MCF 10A (cell line): ENCODE data around the gene ABCB11. TPM values are rescaled to one million over a fixed set of nuclear protein-coding genes. Genes with fewer than 3 reads are reported as not detected.

ENCODE experiments used
- BruUV-seq: library from RNA; stranded (reverse); fragments of 400-500 nt; replicated peaks from 2 replicates; lab custom pipeline; 2021; lab: Mats Ljungman, UMichigan
- CTCF ChIA-PET: fragments of 300-600 bp; sonication (Branson Sonifier 250); formaldehyde crosslinking; extraction: SDS; loops from one replicate; lab custom pipeline; 2021; ENCODE audit warnings: antibody characterized with exemption, inconsistent platforms; lab: Yijun Ruan, JAX
- POLR2A ChIA-PET: fragments of 300-600, 350-650 bp; sonication (Branson Sonifier 250); formaldehyde crosslinking; extraction: SDS; loops from one replicate; lab custom pipeline; 2020; ENCODE audit warnings: antibody characterized with exemption, inconsistent platforms; lab: Yijun Ruan, JAX
- DNase-seq: peaks from one replicate; pipeline ENCODE4 v3.0.0-alpha.2; 2018; ENCODE audit not compliant: unreplicated experiment
- H3K27ac Mint-ChIP-seq: one replicate; pipeline ENCODE4 v1.8.0; 2022; ENCODE audit warnings: mild to moderate bottlenecking, low read depth, mixed read lengths; ENCODE audit not compliant: unreplicated experiment
- H3K27me3 Mint-ChIP-seq: one replicate; pipeline ENCODE4 v1.8.0; 2022; ENCODE audit warnings: mixed read lengths; ENCODE audit not compliant: insufficient read depth, unreplicated experiment
- H3K36me3 Mint-ChIP-seq: one replicate; pipeline ENCODE4 v1.8.0; 2022; ENCODE audit warnings: mild to moderate bottlenecking, moderate library complexity, mixed read lengths; ENCODE audit not compliant: insufficient read depth, unreplicated experiment
- H3K4me1 Mint-ChIP-seq: one replicate; pipeline ENCODE4 v1.8.0; 2022; ENCODE audit warnings: mixed read lengths; ENCODE audit not compliant: insufficient read depth, unreplicated experiment
- H3K4me3 Mint-ChIP-seq: one replicate; pipeline ENCODE4 v1.8.0; 2022; ENCODE audit warnings: mild to moderate bottlenecking, moderate library complexity, mixed read lengths; ENCODE audit not compliant: unreplicated experiment
- H3K9me3 Mint-ChIP-seq: one replicate; pipeline ENCODE4 v1.8.0; 2022; ENCODE audit warnings: mixed read lengths; ENCODE audit not compliant: unreplicated experiment
- intact Hi-C: fragments of 100-400 bp; cut with micrococcal nuclease; formaldehyde crosslinking; loops from 2 replicates; pipeline ENCODE4 v1.14.1; 2022
- total RNA-seq: library from RNA; stranded (reverse); gene quantifications from 2 replicates; pipeline ENCODE4 v1.2.3, GENCODE V29; 2022
- TF ChIP-seq, protein P1 (sequence below): fragments of 200-600 bp; IDR thresholded peaks from one replicate; pipeline ENCODE4 v1.8.0; 2022; ENCODE audit warnings: antibody characterized with exemption, mild to moderate bottlenecking; ENCODE audit not compliant: unreplicated experiment

The ABCB11 gene
- total RNA-seq, 1 experiment from 2014 or later = not detected

DNA sequence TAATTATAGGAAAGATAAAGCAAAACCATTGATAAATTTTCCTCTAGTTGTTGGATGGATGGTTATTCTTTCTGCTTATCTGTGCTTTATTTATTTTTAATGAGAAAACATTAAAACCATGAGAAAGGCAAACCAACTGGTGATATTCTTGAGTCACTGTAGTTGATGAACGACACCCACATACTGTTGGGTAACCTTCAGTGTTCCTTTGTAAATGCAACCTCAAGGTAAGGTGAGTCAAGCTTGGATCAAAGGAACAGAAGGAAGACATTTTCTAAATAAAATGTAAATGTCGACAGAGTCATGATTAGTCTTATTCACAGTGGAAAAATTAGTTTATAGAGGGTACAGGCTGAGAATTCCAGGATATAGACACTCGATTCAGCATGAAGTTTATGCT, 12.7 kb downstream of the ABCB11 start:
- no TSS peak for BruUV-seq
- CTCF ChIA-PET = no interaction called here
- no peaks in the 10 kb centered on the region for H3K27me3 Mint-ChIP-seq
- TF ChIP-seq, protein P1, sequence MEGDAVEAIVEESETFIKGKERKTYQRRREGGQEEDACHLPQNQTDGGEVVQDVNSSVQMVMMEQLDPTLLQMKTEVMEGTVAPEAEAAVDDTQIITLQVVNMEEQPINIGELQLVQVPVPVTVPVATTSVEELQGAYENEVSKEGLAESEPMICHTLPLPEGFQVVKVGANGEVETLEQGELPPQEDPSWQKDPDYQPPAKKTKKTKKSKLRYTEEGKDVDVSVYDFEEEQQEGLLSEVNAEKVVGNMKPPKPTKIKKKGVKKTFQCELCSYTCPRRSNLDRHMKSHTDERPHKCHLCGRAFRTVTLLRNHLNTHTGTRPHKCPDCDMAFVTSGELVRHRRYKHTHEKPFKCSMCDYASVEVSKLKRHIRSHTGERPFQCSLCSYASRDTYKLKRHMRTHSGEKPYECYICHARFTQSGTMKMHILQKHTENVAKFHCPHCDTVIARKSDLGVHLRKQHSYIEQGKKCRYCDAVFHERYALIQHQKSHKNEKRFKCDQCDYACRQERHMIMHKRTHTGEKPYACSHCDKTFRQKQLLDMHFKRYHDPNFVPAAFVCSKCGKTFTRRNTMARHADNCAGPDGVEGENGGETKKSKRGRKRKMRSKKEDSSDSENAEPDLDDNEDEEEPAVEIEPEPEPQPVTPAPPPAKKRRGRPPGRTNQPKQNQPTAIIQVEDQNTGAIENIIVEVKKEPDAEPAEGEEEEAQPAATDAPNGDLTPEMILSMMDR = no peak
- no peak overlapping the region for H3K27ac Mint-ChIP-seq
- H3K36me3 Mint-ChIP-seq = no peaks in the 10 kb centered on the region
- H3K4me3 Mint-ChIP-seq = no peak overlapping the region
- DNase-seq = peak; percentile 62
- POLR2A ChIA-PET = interaction anchor here (0.5 to 1.2 kb wide), 3 partner anchors 26 to 31 kb away, joined by 3 to 5 read pairs (median 3); no protein-coding TSS in a partner anchor
- intact Hi-C loops = no loop called here
- H3K4me1 Mint-ChIP-seq = peaks cover 9% of the 10 kb centered on the region
- H3K9me3 Mint-ChIP-seq = no peaks in the 10 kb centered on the region

DNA sequence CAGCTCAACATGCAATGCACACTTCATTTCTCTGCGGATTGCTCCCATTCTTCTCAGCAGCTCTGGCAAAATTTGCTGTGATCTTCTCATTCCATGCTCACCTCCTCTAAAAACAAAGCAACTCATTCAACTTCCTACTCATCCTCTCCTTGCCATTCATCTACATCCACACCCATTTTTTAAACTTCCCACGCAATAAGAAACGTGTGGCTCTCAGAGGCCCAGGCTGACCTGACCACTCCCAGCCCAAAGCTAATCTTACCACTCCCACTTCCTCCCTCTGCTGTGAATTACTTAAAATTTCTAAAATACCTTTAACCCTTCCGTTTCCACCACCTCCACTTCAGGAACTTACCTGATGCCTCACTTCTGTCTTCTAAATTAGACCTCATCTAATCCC, 15.2 kb downstream of the ABCB11 start:
- DNase-seq = no peak
- no peak overlapping the region for H3K4me3 Mint-ChIP-seq
- peaks cover 31% of the 10 kb centered on the region for H3K4me1 Mint-ChIP-seq
- H3K9me3 Mint-ChIP-seq = no peaks in the 10 kb centered on the region
- ChIA-PET POLR2A (no interaction called here), CTCF (interaction anchor here (0.8 kb wide), 1 partner anchor 23 kb away, joined by 3 read pairs; no protein-coding TSS in a partner anchor)
- no peaks in the 10 kb centered on the region for H3K36me3 Mint-ChIP-seq
- H3K27me3 Mint-ChIP-seq = no peaks in the 10 kb centered on the region
- intact Hi-C loops = no loop called here
- TF ChIP-seq, protein P1 = no peak
- H3K27ac Mint-ChIP-seq = no peak overlapping the region
- BruUV-seq = no TSS peak

DNA sequence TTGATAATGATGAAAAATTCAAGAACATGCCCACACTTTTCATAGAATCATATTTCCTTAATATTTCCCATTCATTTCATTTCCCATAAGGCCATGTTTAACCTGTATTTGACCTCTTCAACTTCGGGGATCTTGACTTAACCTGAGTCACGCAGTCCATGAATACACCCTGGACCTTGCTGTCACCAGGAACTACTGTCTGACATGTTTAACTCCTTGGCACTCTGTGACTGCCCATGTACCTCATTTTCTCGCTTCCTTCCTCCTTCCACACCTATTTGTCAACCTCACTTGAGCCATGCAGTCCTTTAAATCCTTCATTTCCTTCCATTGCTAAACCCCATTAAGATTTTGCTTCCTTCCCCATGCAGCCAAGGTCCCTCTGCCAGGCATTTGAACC, 16.3 kb downstream of the ABCB11 start:
- CTCF ChIA-PET = interaction anchor here (0.5 to 1.4 kb wide), 2 partner anchors 53 to 96 kb away, joined by 3 read pairs; no protein-coding TSS in a partner anchor
- intact Hi-C loops = no loop called here
- Mint-ChIP-seq H3K4me3 (no peak overlapping the region), H3K27me3 (no peaks in the 10 kb centered on the region), H3K36me3 (no peaks in the 10 kb centered on the region), H3K9me3 (no peaks in the 10 kb centered on the region), H3K4me1 (peaks cover 31% of the 10 kb centered on the region), H3K27ac (no peak overlapping the region)
- POLR2A ChIA-PET = interaction anchor here (1.4 to 1.5 kb wide), 2 partner anchors 10 to 33 kb away, joined by 3 to 5 read pairs; no protein-coding TSS in a partner anchor
- no TSS peak for BruUV-seq
- DNase-seq = no peak
- TF ChIP-seq, protein P1 = no peak

DNA sequence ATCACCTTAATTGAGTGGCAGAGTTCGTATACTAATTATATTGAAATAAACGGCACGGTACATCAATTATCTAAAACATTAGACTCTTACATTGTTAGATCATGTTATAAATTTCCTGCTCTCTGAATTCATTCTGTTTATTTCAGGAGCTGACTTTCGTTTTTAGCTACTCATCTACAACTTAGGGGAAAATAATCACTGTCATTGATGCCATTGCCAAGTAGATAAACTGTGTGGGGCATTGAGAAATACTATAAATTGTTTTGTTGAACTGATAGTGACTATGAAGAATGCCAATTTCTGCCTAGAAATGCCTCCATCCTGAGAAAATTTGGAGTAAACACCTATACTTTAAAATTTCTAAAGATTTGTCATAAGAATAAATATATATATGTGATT, 17.5 kb downstream of the ABCB11 start:
- DNase-seq = no peak
- Mint-ChIP-seq H3K4me1 (peaks cover 31% of the 10 kb centered on the region), H3K9me3 (no peaks in the 10 kb centered on the region), H3K27ac (peak overlapping the region; percentile 77), H3K4me3 (no peak overlapping the region), H3K36me3 (no peaks in the 10 kb centered on the region), H3K27me3 (no peaks in the 10 kb centered on the region)
- POLR2A ChIA-PET = interaction anchor here (0.8 to 1.9 kb wide), 4 partner anchors 11 to 35 kb away, joined by 3 to 7 read pairs (median 4); no protein-coding TSS in a partner anchor
- CTCF ChIA-PET = interaction anchor here (0.6 kb wide), 1 partner anchor 117 kb away, joined by 4 read pairs; no protein-coding TSS in a partner anchor
- intact Hi-C loops = no loop called here
- TF ChIP-seq, protein P1 = no peak
- BruUV-seq = no TSS peak
